Fibroblast of skin of left biceps (primary cell): ENCODE results near the gene MBTPS2.
"Not testable (repeated sequence)": the region's sequence is repeated elsewhere in the genome, so short reads cannot be mapped to it uniquely, and the experiment has no call there.

ENCODE experiments used
- DNase-seq, 2 experiments: peaks; one replicate each; pipeline ENCODE4 v3.0.0-alpha.2; 2013; ENCODE audit warnings: low read depth in 2 of 2

Gene MBTPS2

DNA sequence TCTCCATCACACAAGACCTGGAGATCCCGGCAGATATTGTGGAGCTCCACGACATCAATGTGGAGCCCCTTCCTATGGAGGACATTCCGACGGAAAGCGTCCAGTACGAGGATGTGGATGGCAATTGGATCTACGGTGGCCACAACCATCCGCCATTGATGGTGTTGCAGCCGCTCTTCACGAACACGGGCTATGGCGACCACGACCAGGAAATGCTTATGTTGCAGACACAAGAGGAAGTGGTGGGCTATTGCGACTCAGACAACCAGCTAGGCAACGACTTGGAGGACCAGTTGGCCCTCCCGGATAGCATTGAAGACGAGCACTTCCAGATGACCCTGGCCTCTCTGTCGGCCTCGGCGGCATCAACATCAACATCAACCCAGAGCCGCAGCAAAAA is 17.1 kb downstream of the MBTPS2 start:
- DNase-seq, result no peak

DNA sequence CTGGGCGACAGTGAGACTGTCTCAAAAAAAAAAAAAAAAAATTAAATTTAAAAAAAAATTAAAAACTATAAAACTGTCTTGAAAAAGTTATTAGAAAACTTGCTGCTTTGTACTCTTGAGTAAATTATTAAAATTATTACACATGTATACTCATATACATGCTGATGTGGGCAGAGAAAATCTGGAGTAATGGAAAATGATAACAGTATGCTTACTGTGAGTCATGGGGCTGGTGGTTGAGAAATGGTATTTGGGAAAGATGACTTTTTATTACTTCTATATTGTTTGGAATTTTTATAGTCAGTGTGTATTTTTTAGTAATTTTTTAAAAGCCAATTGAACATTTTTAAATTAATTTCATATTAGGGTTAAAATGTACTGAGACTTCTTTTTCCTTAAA is 23.8 kb downstream of the MBTPS2 start:
- no peak for DNase-seq

DNA sequence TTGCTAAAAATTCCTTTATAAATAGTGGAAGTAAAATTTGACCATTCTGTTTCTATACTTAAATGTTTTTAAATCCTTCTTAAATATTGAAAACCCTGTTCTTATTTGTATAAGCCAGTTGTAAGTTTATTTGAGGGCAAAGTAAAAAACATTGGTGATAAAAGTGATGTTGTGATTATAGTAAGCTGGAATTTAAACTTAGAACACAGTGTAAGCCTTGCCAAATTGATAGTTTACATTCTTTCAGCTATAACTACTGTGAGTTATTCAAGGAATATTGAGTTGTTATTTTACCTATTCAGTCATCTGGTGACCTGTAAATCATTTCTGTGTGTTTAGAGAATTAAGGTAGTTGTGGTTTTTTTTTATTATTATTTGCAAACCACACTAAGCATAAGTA is 26.0 kb downstream of the MBTPS2 start:
- DNase-seq, result no peak

- no peak for DNase-seq
Measured at GRCh38 chrX:21870494-21870893, 31.1 kb downstream of the MBTPS2 start.

DNA sequence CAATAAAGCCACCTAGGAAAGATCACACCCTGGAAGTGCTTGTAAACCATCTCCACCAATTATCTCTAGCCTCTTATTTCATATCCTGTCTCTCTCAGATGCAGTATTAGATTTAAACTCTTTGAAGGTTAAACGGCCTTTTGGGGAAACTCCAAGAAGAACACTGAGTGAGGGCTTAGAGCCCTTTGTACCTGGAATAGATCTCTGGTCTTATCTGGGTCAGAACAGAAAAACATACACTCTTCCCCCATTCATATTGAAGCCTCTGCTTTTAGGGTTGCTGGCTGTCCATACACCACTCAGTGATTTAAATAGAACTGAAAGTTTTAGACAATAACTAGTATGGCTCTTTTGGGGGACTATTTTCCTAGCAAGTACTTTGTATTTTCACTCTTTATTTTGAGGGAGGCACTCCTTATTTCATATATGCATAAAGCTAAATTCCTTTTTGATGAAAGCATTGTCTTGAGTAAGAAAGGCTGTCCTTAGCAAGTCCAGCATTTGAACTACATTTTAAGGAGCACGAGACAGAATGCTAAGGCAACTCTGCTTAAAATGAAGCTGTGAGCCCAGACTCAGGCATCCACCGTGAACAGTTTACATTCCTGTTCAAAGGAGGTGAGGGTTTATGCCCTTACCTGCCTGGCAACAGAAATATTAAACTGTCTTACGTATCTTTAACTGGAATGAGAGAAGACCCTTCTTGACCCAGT is 33.8 kb downstream of the MBTPS2 start:
- no peak for DNase-seq

DNA sequence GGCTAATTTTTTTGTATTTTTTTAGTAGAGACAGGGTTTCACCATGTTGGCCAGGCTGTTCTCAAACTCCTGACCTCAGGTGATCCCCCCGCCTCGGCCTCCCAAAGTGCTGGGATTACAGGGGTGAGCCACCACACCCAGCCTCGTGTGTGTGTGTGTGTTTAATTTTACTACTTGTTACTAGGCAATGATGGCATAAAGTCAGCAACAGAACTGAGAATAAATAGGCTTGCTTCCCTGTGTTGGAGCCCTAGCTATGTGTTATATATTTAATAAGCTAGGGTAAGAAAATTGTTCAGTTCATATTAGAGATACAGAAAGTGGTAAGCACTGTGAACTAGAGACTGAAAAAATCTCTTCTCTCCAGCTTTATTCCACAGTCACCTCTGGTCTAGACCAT is 34.8 kb downstream of the MBTPS2 start:
- DNase-seq, result not testable (repeated sequence)

DNA sequence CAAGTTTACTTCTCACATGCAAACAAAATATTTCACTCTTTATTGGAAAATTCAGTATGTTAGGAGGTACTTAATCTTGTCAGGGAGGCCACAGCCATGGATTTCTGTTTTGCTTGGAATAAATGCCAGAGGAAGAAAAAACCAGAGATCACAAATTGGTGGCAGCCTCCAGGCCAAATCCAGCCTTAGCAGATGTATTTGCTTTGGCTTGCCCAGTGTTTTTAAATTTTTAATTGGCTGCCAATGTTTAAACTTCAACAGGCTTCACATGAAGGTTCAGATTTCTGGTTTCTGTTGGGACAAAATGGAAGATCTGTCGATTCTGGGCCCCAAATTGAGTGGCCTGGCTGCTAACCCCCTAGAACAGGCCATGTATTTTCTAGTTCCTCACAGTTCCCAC is 35.6 kb downstream of the MBTPS2 start:
- no peak for DNase-seq

GRCh38 chrX:21881881-21882574 is 42.6 kb downstream of the MBTPS2 start:
- no peak for DNase-seq

DNA sequence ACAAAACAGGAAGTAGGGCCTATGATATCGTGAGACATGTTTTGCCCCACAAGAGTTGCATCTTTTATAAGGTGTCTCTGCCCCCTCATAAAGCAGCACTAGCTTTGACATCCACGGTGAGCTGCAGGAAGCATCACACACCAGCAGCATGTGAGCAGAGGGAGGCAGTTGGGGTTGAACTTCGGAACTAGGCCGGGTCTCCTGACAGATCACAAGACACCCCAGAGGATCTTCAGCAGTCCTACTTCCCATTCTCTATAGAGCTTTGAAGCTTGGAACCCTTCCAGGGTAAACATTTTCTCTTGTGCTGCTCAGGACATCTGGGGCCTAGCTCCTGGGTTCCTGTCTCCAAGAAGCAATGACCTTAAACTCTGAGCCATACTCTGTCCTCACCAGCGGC is 43.8 kb downstream of the MBTPS2 start:
- no peak for DNase-seq

DNA sequence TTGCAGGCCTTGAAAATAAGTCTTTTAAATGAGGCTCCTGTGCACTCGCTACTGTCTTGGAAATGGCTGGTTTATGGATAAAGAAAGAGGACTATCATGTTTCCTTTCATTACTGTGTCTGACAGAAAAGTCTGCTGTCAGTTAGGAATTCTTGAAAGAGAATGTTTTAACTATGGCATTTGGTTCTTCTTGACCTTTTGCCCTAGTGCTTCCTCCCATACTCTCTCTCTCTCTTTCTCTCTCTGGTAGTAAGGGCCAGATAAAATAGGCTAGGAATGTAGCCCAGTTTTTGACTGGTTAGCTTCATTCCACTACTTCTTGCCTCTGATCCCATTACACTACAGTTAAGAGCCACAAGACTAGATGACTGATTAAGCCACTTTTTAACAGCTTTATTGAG is 46.2 kb downstream of the MBTPS2 start:
- DNase-seq, result no peak

DNA sequence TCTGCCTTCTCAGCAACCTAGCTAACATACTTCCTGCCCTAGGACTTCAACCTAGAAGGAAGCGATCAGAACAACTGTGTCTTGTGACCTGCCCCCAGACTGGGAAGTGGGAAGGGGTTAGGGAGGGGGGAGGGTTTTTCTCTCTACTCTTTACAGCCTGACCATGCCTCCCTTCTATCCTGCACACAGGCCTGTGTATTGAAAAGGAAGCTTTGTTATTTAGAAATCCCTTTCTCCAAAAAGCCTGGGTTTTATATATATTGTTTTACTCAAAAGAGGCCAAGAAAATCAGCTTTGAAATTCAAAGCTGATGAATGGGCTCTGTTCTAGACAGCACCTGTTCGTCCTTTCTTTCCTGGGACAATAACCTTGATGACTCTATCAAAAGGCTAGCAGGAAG is 65.9 kb downstream of the MBTPS2 start:
- DNase-seq, result no peak

- DNase-seq, result no peak
Measured at GRCh38 chrX:21905953-21906352, 66.5 kb downstream of the MBTPS2 start.

GRCh38 chrX:21907260-21907659 is 67.8 kb downstream of the MBTPS2 start:
- DNase-seq, result peak; percentile 27 to 30

DNA sequence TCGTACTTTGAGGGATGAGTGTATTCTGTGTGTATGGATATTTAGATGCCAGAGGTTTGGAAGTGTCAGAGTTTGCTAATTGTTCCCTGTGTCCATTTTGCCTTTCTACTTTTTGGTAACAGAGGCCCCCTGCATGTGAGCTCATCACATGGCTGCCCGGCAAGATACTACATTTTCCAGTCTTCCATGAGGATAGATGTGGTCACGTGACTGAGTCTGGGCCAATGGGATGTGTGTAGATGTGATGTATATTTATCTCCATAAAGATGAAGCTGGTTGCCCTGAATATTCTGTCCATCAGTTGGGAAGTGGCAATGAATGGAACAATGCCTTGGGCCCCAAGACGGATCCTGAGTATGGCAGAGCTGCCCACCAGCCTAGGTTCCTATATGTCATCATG is 72.1 kb downstream of the MBTPS2 start:
- no peak for DNase-seq

- DNase-seq, result no peak
Measured at GRCh38 chrX:21912220-21912619, 72.8 kb downstream of the MBTPS2 start.

GRCh38 chrX:21912989-21913388 is 73.6 kb downstream of the MBTPS2 start:
- no peak for DNase-seq

GRCh38 chrX:21926116-21926515 is 86.7 kb downstream of the MBTPS2 start:
- no peak for DNase-seq

GRCh38 chrX:21926527-21927278 is 87.3 kb downstream of the MBTPS2 start:
- DNase-seq, result peak; percentile 91 to 92

DNA sequence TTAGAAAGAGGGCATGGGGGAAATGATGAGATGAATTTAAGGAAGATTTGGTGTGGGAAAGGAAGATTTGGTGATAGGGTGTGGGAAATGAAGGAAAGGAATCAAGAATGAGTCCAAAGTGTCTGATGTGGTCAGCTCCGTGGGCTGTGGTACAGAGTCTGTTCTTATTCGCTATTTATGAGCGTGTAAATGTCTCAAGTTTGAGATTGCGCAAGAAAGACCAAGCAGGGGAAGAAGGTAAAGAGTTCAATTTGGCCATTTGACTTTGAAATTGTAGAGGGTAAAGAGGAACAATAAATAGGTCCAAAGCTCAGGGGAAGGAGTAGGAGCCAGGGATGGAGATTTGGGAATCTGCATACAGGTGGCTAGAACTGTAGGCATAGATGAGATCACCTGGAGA is 89.8 kb downstream of the MBTPS2 start:
- DNase-seq, result no peak

GRCh38 chrX:21930986-21931385 is 91.6 kb downstream of the MBTPS2 start:
- no peak for DNase-seq

- peak in 1 of 2 experiments; percentile 51 for DNase-seq
Measured at GRCh38 chrX:21932292-21933002, 93.0 kb downstream of the MBTPS2 start.

GRCh38 chrX:21933077-21933476 is 93.7 kb downstream of the MBTPS2 start:
- no peak for DNase-seq
